PC-3 (cell line): ENCODE data around the gene HSD17B7. TPM values are rescaled to one million over a fixed set of nuclear protein-coding genes. Genes with fewer than 3 reads are reported as not detected.

ENCODE experiments used
- ATAC-seq: fragments of 200-7000 bp; cut with Tn5 transposase; 2 replicates; pipeline ENCODE4 v1.9.1; 2020; ENCODE audit warnings: mild to moderate bottlenecking, moderate library complexity
- BruUV-seq: library from RNA; stranded (reverse); fragments of 400-500 nt; replicated peaks from 2 replicates; lab custom pipeline; 2021; lab: Mats Ljungman, UMichigan
- CTCF ChIA-PET: fragments of 300-600 bp; sonication (Branson Sonifier 250); formaldehyde crosslinking; loops from one replicate; lab custom pipeline; 2022; ENCODE audit warnings: antibody characterized with exemption; lab: Charles Lee
- POLR2A ChIA-PET: fragments of 300-600 bp; sonication (Branson Sonifier 250); formaldehyde crosslinking; loops from one replicate; lab custom pipeline; 2022; ENCODE audit warnings: antibody characterized with exemption; ENCODE audit not compliant: unreplicated experiment; lab: Charles Lee
- DNase-seq: peaks from one replicate; pipeline ENCODE4 v3.0.0-alpha.2; 2015
- H2AFZ ChIP-seq: fragments of 300-600 bp; sonication (generic); 2 replicates; pipeline ENCODE4 v1.6.0; 2016; ENCODE audit warnings: antibody characterized with exemption, low read length
- H3F3A ChIP-seq: fragments of 300-600 bp; sonication (generic); one replicate; pipeline ENCODE4 v1.6.0; 2017; ENCODE audit warnings: antibody characterized with exemption, low read length, control low read depth, mild to moderate bottlenecking; ENCODE audit not compliant: unreplicated experiment
- H3K27ac ChIP-seq: fragments of 300-600 bp; sonication (generic); 2 replicates; pipeline ENCODE4 v1.5.1; 2016; ENCODE audit warnings: mild to moderate bottlenecking, low read length
- H3K27me3 ChIP-seq: fragments of 300-600 bp; sonication (generic); 2 replicates; pipeline ENCODE4 v1.6.1; 2016; ENCODE audit warnings: low read length, mixed read lengths
- H3K36me3 ChIP-seq: fragments of 300-600 bp; sonication (generic); 2 replicates; pipeline ENCODE4 v1.6.1; 2016; ENCODE audit warnings: low read depth, mixed run types, low read length, mixed read lengths
- H3K4me1 ChIP-seq: fragments of 300-600 bp; sonication (generic); 2 replicates; pipeline ENCODE4 v1.5.1; 2016; ENCODE audit warnings: low read length; ENCODE audit not compliant: insufficient read depth
- H3K4me2 ChIP-seq: fragments of 300-600 bp; sonication (generic); 2 replicates; pipeline ENCODE4 v1.6.0; 2016; ENCODE audit warnings: low read length
- H3K4me3 ChIP-seq: fragments of 300-600 bp; sonication (generic); 2 replicates; pipeline ENCODE4 v1.5.1; 2016; ENCODE audit warnings: mild to moderate bottlenecking, low read length, mixed read lengths
- H3K79me2 ChIP-seq: fragments of 300-600 bp; sonication (generic); 2 replicates; pipeline ENCODE4 v1.6.1; 2017; ENCODE audit warnings: low read length, mixed read lengths
- H3K9ac ChIP-seq: fragments of 300-600 bp; sonication (generic); 2 replicates; pipeline ENCODE4 v1.6.0; 2016; ENCODE audit warnings: mild to moderate bottlenecking, low read length
- H3K9me2 ChIP-seq: fragments of 300-600 bp; sonication (generic); replicated peaks from 2 replicates; pipeline ENCODE4 v1.6.1; 2016; ENCODE audit warnings: mixed run types, low read length, mixed read lengths
- H3K9me3 ChIP-seq: fragments of 300-600 bp; sonication (generic); 2 replicates; pipeline ENCODE4 v1.6.1; 2016; ENCODE audit warnings: low read length, mixed read lengths
- H4K20me1 ChIP-seq: fragments of 300-600 bp; sonication (generic); 2 replicates; pipeline ENCODE4 v1.6.1; 2016; ENCODE audit warnings: low read length, mixed read lengths
- EZH2 ChIP-seq: fragments of 300-600 bp; sonication (generic); IDR thresholded peaks from one replicate; pipeline ENCODE4 v1.6.1; 2017; ENCODE audit warnings: antibody characterized with exemption, mild to moderate bottlenecking, low read length; ENCODE audit not compliant: unreplicated experiment
- EZH2phosphoT487 ChIP-seq: fragments of 300-600 bp; sonication (generic); IDR thresholded peaks from 2 replicates; pipeline ENCODE4 v1.6.1; 2018; ENCODE audit warnings: mild to moderate bottlenecking, antibody characterized with exemption, low read length, borderline replicate concordance
- intact Hi-C: fragments of 100-400 bp; cut with micrococcal nuclease; formaldehyde crosslinking; loops from 2 replicates; pipeline ENCODE4 v1.9.0; 2023
- total RNA-seq: library from RNA; depleted of rRNA; stranded (reverse); fragments of >200 nt; gene quantifications from 2 replicates; pipeline ENCODE4 v1.2.3, GENCODE V29; 2014
- TF ChIP-seq, protein P1 (sequence below): fragments of 300-600 bp; sonication (generic); conservative IDR thresholded peaks from 2 replicates; pipeline ENCODE4 v1.5.1; 2017; ENCODE audit warnings: antibody characterized with exemption, low read depth, mild to moderate bottlenecking, low read length

Gene HSD17B7
- total RNA-seq, 1 experiment from 2014 or later = 28.4 TPM

DNA sequence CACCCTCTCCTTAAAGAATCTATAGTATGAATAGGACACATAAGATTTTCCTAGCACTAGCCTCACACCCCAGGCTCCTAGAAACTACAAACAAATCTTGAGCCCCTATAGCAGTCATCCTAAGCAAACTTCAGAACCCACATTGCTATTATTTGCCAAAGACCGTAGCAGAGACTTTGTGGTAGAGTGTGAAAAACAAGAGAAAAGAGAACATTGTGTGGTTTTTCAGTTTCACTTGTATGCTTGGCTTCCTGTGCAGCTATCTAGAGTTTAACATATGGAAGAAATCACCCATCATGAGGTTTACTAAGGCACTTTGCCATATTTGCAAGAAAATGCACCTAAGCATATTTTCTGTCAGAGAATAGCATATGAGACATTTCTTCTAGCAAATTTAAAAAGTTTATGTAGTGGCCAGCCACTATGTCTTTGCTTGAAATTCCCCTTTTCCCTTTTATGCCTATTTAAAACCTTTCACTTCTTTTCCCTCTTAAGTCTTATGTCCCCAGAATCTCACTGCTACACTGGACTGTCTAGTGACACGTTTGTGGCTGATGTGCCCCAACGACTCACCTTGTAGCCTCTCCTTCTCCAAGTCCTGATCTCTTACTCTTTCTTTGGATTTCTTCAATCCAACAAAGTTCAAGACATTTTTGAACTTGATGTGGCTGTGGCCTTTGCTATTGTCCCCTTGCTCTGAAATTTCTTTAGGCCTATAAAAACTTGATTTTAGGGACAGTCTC lies 44.8 kb downstream of the HSD17B7 start:
- ATAC-seq (no peak), DNase-seq (no peak)
- Histone ChIP-seq H3K9me3 (0 out of 2 replicates have a peak, but pooled peaks cover 12% of the 10 kb centered on the region), H3K4me1 (no peaks in the 10 kb centered on the region), H3F3A (no peaks in the 10 kb centered on the region), H4K20me1 (no peaks in the 10 kb centered on the region), H3K4me3 (no peak overlapping the region), H3K79me2 (no peaks in the 10 kb centered on the region), H3K27ac (no peak overlapping the region), H3K36me3 (no peaks in the 10 kb centered on the region), H3K4me2 (no peak overlapping the region), H3K27me3 (no peaks in the 10 kb centered on the region), H3K9me2 (no peaks in the 10 kb centered on the region), H2AFZ (no peak overlapping the region), H3K9ac (no peak overlapping the region)
- ChIA-PET POLR2A (no interaction called here), CTCF (no interaction called here)
- no TSS peak for BruUV-seq
- TF ChIP-seq, protein P1, sequence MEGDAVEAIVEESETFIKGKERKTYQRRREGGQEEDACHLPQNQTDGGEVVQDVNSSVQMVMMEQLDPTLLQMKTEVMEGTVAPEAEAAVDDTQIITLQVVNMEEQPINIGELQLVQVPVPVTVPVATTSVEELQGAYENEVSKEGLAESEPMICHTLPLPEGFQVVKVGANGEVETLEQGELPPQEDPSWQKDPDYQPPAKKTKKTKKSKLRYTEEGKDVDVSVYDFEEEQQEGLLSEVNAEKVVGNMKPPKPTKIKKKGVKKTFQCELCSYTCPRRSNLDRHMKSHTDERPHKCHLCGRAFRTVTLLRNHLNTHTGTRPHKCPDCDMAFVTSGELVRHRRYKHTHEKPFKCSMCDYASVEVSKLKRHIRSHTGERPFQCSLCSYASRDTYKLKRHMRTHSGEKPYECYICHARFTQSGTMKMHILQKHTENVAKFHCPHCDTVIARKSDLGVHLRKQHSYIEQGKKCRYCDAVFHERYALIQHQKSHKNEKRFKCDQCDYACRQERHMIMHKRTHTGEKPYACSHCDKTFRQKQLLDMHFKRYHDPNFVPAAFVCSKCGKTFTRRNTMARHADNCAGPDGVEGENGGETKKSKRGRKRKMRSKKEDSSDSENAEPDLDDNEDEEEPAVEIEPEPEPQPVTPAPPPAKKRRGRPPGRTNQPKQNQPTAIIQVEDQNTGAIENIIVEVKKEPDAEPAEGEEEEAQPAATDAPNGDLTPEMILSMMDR = no peak
- TF ChIP-seq EZH2phosphoT487 (no peak), EZH2 (no peak)
- intact Hi-C loops = no loop called here

DNA sequence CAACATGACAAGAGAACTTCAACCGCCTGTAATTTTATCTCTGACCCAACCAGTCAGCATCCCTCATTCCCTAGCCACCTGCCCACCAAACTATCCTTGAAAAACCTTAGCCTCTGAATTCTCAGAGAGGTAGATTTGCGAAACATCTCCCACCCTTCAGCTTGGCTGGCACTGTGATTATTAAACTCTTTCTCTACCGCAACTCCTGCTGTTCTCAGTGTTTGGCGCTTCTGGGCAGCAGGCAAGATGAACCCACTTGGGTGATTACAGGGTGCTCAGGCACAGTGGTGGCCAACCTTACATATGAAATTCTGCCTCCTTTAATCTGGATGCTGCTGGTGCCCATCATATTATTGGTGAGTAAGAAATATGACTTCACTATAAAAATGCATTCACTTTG lies 48.4 kb downstream of the HSD17B7 start:
- intact Hi-C loops = no loop called here
- Histone ChIP-seq H3K4me2 (no peak overlapping the region), H3K79me2 (no peaks in the 10 kb centered on the region), H3K9me2 (no peaks in the 10 kb centered on the region), H3K9ac (no peak overlapping the region), H2AFZ (no peak overlapping the region), H3F3A (no peaks in the 10 kb centered on the region), H4K20me1 (no peaks in the 10 kb centered on the region), H3K36me3 (no peaks in the 10 kb centered on the region), H3K4me1 (no peaks in the 10 kb centered on the region), H3K9me3 (0 out of 2 replicates have a peak, but pooled peaks cover 12% of the 10 kb centered on the region), H3K27ac (no peak overlapping the region), H3K4me3 (no peak overlapping the region), H3K27me3 (no peaks in the 10 kb centered on the region)
- ChIA-PET POLR2A (no interaction called here), CTCF (no interaction called here)
- no peak for ATAC-seq
- TF ChIP-seq EZH2 = no peak
- TF ChIP-seq, protein P1 = no peak
- no peak for TF ChIP-seq EZH2phosphoT487
- DNase-seq = no peak
- no TSS peak for BruUV-seq

DNA sequence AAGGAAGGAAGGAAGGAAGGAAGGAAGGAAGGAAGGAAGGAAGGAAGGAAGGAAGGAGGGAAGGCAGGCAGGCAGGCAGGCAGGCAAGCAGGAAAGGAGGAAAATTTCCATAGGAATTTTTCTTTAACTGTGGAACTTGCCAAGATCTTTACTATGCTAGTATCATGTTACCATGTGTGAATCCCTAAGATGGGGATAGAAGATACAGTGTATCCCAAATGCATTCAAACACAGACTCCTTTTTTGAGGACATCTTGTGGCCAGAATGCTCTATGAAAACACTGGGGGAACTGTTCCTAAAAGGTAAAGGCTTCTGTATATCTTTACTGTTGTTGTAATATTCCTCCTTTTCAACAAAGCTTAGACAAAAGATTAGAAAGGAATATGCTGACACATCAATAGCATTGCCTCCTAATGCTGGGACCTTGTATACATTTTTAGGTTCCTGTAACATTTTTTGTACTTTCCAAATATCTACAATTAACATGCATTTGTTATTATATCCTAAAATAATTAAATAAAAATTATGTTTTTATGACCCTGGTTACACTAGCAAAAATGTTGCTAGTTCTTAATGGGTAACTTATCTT lies 49.8 kb downstream of the HSD17B7 start:
- CTCF ChIA-PET = no interaction called here

More for the DNA sequence above, 49.8 kb downstream of the HSD17B7 start:
- no peak overlapping the region for H3K4me3 ChIP-seq
- H3K9me3 ChIP-seq = 0 out of 2 replicates have a peak, but pooled peaks cover 12% of the 10 kb centered on the region
- H3K27ac ChIP-seq = no peak overlapping the region
- no peak overlapping the region for H2AFZ ChIP-seq
- no TSS peak for BruUV-seq
- DNase-seq (no peak), ATAC-seq (peak; percentile 55)
- no peaks in the 10 kb centered on the region for H3K4me1 ChIP-seq
- no peak overlapping the region for H3K4me2 ChIP-seq
- no peak overlapping the region for H3K9ac ChIP-seq
- H3F3A ChIP-seq = no peaks in the 10 kb centered on the region
- no peaks in the 10 kb centered on the region for H3K36me3 ChIP-seq
- POLR2A ChIA-PET = no interaction called here
- no peaks in the 10 kb centered on the region for H3K79me2 ChIP-seq
- TF ChIP-seq, protein P1 = 0 out of 2 replicates have a peak, but pooled peaks have one; percentile 9
- TF ChIP-seq EZH2 (no peak), EZH2phosphoT487 (no peak)
- H3K9me2 ChIP-seq = no peaks in the 10 kb centered on the region
- no peaks in the 10 kb centered on the region for H4K20me1 ChIP-seq
- intact Hi-C loops = no loop called here
- H3K27me3 ChIP-seq = no peaks in the 10 kb centered on the region
